BJ (cell line): ENCODE results near the gene LATS2. TPM values are rescaled to one million over a fixed set of nuclear protein-coding genes. Genes with fewer than 3 reads are reported as not detected.
"Not testable (repeated sequence)": the region's sequence is repeated elsewhere in the genome, so short reads cannot be mapped to it uniquely, and the experiment has no call there.

Experiments
- CTCF ChIA-PET: fragments of 350-600 bp; formaldehyde crosslinking; extraction: SDS; loops from one replicate; lab custom pipeline; 2021; ENCODE audit warnings: antibody characterized with exemption, inconsistent platforms; lab: Yijun Ruan, JAX
- POLR2A ChIA-PET: fragments of 300-600 bp; sonication (Branson Sonifier 250); formaldehyde crosslinking; extraction: SDS; loops from one replicate; lab custom pipeline; 2021; ENCODE audit warnings: antibody characterized with exemption; lab: Charles Lee
- DNase-seq: peaks from one replicate; pipeline ENCODE4 v3.0.0-alpha.2; 2011; ENCODE audit warnings: low read depth
- H3K27me3 ChIP-seq: 2 replicates; pipeline ENCODE4 v1.6.0; 2011; ENCODE audit warnings: low read length; ENCODE audit not compliant: control insufficient read depth, insufficient read depth
- H3K36me3 ChIP-seq: 2 replicates; pipeline ENCODE4 v1.5.1; 2011; ENCODE audit warnings: low read length; ENCODE audit not compliant: control insufficient read depth, insufficient read depth
- H3K4me3 ChIP-seq: 2 replicates; pipeline ENCODE4 v1.5.1; 2011; ENCODE audit warnings: low read depth, mild to moderate bottlenecking, control low read depth, low read length
- CTCF ChIP-seq: IDR thresholded peaks from 2 replicates; pipeline ENCODE4 v1.5.1; 2011; ENCODE audit warnings: low read depth, mild to moderate bottlenecking, control low read depth, inconsistent platforms, low read length, moderate library complexity; ENCODE audit not compliant: insufficient read depth
- polyA plus RNA-seq: library from polyadenylated mRNA; depleted of rRNA; stranded (reverse); fragments of >200 nt; gene quantifications from 2 replicates; pipeline ENCODE4 v1.2.3, GENCODE V29; 2011

LATS2 gene
- polyA plus RNA-seq, 1 experiment = 20.0 TPM

GRCh38 chr13:20940083-20940482 lies 121.3 kb downstream of the LATS2 start:
- H3K4me3 ChIP-seq = no peak overlapping the region
- H3K27me3 ChIP-seq = peaks cover 4% of the 10 kb centered on the region; the same call in 1 of the 2 replicates
- ChIA-PET CTCF (interaction anchor here (1.3 to 3.6 kb wide), 2 partner anchors 15 to 538 kb away, joined by 5 to 16 read pairs; no protein-coding TSS in a partner anchor), POLR2A (no interaction called here)
- no peaks in the 10 kb centered on the region for H3K36me3 ChIP-seq
- TF ChIP-seq CTCF = no peak
- DNase-seq = peak; percentile 66

DNA sequence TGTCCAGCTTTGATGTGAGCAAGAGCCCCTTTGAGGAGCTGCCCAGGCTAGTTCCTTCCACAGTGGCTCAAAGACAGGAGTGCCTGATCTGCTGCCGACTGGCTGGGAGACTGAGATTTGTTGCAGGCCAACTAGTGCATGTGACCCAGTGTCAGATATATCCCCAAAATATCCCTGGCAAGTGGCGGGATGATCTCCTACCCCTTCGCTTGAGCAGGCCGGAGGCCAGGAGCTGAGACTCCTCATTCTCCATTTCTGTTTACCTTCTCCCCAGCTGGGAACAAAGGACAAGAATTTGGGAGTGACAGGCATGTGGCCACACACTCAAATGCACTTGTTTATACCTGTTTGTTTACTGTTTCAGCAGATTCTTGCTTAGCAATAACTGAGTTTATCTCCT lies 121.7 kb downstream of the LATS2 start:
- no peak for TF ChIP-seq CTCF
- DNase-seq = no peak
- Histone ChIP-seq H3K36me3 (no peaks in the 10 kb centered on the region), H3K4me3 (no peak overlapping the region), H3K27me3 (peaks cover 4% of the 10 kb centered on the region; the same call in 1 of the 2 replicates)
- ChIA-PET POLR2A (no interaction called here), CTCF (interaction anchor here (1.3 to 3.6 kb wide), 2 partner anchors 14 to 539 kb away, joined by 5 to 16 read pairs; no protein-coding TSS in a partner anchor)

GRCh38 chr13:20938302-20938701 lies 123.1 kb downstream of the LATS2 start:
- no peak overlapping the region for H3K4me3 ChIP-seq
- TF ChIP-seq CTCF = no peak
- H3K36me3 ChIP-seq = no peaks in the 10 kb centered on the region
- ChIA-PET POLR2A (no interaction called here), CTCF (interaction anchor here (3.6 kb wide), 1 partner anchor 13 kb away, joined by 16 read pairs; no protein-coding TSS in a partner anchor)
- DNase-seq = no peak
- H3K27me3 ChIP-seq = peaks cover 4% of the 10 kb centered on the region; the same call in 1 of the 2 replicates

DNA sequence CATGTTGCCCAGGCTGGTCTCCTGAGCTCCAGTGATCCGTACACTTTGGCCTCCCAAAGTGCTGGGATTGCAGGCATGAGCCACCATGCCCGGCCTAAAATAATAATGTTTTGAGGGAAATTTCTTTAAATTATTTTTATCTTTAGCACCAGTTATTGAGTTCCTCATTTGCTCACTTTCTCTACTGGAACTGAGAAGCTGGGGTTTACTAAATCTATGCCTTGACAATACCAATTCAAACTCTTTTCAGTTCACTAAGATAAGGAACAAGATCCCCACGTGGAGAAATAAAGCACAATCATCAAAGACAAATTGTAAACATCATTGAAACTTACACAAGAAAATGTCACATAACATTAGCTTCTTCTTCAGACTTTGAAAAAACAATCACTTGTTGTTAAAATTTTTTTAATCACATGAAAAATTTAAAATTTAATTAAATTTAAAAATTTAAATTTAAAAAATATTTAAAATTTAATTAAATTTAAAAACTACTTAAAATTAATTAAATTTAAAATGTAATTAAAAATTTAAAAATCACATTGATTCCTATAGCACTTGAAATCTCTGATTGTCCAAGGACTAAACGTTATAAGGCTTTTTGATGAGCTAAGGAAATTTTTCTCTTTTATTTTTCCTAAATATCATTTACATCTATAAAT lies 133.7 kb downstream of the LATS2 start:
- ChIA-PET CTCF (interaction anchor here (2.2 to 8.0 kb wide), 3 partner anchors 217 to 745 kb away, joined by 4 to 114 read pairs (median 12); no protein-coding TSS in a partner anchor), POLR2A (no interaction called here)
- Histone ChIP-seq H3K27me3 (no peaks in the 10 kb centered on the region), H3K4me3 (no peak overlapping the region), H3K36me3 (no peaks in the 10 kb centered on the region)
- DNase-seq = no peak
- no peak for TF ChIP-seq CTCF

DNA sequence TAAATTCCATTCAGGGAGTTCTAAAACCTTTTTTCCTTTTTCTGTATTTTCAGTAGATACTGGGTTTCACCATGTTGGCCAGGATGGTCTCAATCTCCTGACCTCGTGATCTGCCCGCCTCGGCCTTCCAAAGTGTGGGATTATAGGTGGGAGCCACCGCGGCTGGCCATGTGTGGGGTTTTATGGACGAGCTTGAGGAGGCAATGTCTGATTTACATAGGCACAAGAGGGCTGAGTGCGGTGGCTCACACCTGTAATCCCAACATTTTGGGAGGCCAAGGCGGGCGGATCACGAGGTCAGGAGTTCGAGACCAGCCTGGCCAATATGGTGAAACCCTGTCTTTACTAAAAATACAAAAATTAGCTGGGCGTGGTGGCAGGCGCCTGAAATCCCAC lies 136.0 kb downstream of the LATS2 start:
- POLR2A ChIA-PET, H3K4me3 ChIP-seq, H3K27me3 ChIP-seq, DNase-seq, H3K36me3 ChIP-seq: not testable (repeated sequence)
- CTCF ChIA-PET = interaction anchor here (0.5 to 8.0 kb wide), 33 partner anchors 10 to 745 kb away, joined by 3 to 114 read pairs (median 4); partner anchors contain the start of genes IL17D and XPO4
